SU-DHL-6 (cell line): Measurements from ENCODE around the gene SPATA16.

ENCODE experiments used
- H2AFZ ChIP-seq: fragments of 200-600 bp; sonication (generic); 2 replicates; pipeline ENCODE4 v1.6.1; 2014; ENCODE audit warnings: low read depth, mild to moderate bottlenecking, moderate library complexity, mixed read lengths, antibody characterized with exemption, low read length; ENCODE audit not compliant: severe bottlenecking
- H3F3A ChIP-seq: fragments of 200-600 bp; shearing (Covaris generic); 2 replicates; pipeline ENCODE4 v1.6.0; 2016; ENCODE audit warnings: antibody characterized with exemption, mild to moderate bottlenecking; ENCODE audit not compliant: insufficient read depth
- H3K27ac ChIP-seq: fragments of 200-600 bp; sonication (generic); 2 replicates; pipeline ENCODE4 v1.5.1; 2016; ENCODE audit warnings: low read depth, mild to moderate bottlenecking, low read length, moderate library complexity, mixed read lengths
- H3K27me3 ChIP-seq: fragments of 200-600 bp; sonication (generic), shearing (Covaris generic); 2 replicates; pipeline ENCODE4 v1.6.0; 2014; ENCODE audit warnings: mild to moderate bottlenecking, low read length
- H3K36me3 ChIP-seq: fragments of 200-600 bp; sonication (generic); 2 replicates; pipeline ENCODE4 v1.6.1; 2014; ENCODE audit warnings: mild to moderate bottlenecking, low read length, mixed read lengths
- H3K4me2 ChIP-seq: fragments of 300-600, 200-600 bp; shearing (Covaris generic), sonication (generic); 2 replicates; pipeline ENCODE4 v1.6.0; 2014; ENCODE audit warnings: low read length, low read depth, mild to moderate bottlenecking; ENCODE audit not compliant: poor library complexity, severe bottlenecking
- H3K4me3 ChIP-seq: fragments of 200-600 bp; sonication (generic); 2 replicates; pipeline ENCODE4 v1.5.1; 2014; ENCODE audit warnings: antibody characterized with exemption, low read length, mild to moderate bottlenecking, mixed read lengths; ENCODE audit not compliant: insufficient read depth, poor library complexity, severe bottlenecking
- H3K79me2 ChIP-seq: fragments of 200-600 bp; sonication (generic); 2 replicates; pipeline ENCODE4 v1.6.1; 2014; ENCODE audit warnings: mild to moderate bottlenecking, low read length, moderate library complexity; ENCODE audit not compliant: insufficient read depth
- H3K9ac ChIP-seq: fragments of 200-600 bp; sonication (generic); 2 replicates; pipeline ENCODE4 v1.7.0; 2014; ENCODE audit warnings: mild to moderate bottlenecking, low read length
- H3K9me2 ChIP-seq: fragments of 200-600 bp; sonication (generic); replicated peaks from 2 replicates; pipeline ENCODE4 v1.6.1; 2014; ENCODE audit warnings: low read length; ENCODE audit not compliant: insufficient read depth
- H3K9me3 ChIP-seq: fragments of 200-600 bp; sonication (generic); 2 replicates; pipeline ENCODE4 v1.6.1; 2014; ENCODE audit warnings: low read length, mixed read lengths; ENCODE audit not compliant: insufficient read depth
- H4K20me1 ChIP-seq: fragments of 200-600 bp; sonication (generic); 2 replicates; pipeline ENCODE4 v1.6.1; 2014; ENCODE audit warnings: low read depth, mild to moderate bottlenecking, antibody characterized with exemption, low read length, moderate library complexity, mixed read lengths
- EZH2phosphoT487 ChIP-seq: fragments of 200-600 bp; sonication (generic), shearing (Covaris generic); conservative IDR thresholded peaks from 2 replicates; pipeline ENCODE4 v1.6.1; 2018; ENCODE audit warnings: mild to moderate bottlenecking, antibody characterized with exemption, low read length, moderate library complexity, mixed read lengths
- TF ChIP-seq, protein P1 (sequence below): fragments of 200-600 bp; sonication (generic); IDR thresholded peaks from one replicate; pipeline ENCODE4 v1.5.1; 2017; ENCODE audit warnings: antibody characterized with exemption, mild to moderate bottlenecking, low read length, moderate library complexity; ENCODE audit not compliant: insufficient read depth, poor library complexity, severe bottlenecking

Gene SPATA16

DNA sequence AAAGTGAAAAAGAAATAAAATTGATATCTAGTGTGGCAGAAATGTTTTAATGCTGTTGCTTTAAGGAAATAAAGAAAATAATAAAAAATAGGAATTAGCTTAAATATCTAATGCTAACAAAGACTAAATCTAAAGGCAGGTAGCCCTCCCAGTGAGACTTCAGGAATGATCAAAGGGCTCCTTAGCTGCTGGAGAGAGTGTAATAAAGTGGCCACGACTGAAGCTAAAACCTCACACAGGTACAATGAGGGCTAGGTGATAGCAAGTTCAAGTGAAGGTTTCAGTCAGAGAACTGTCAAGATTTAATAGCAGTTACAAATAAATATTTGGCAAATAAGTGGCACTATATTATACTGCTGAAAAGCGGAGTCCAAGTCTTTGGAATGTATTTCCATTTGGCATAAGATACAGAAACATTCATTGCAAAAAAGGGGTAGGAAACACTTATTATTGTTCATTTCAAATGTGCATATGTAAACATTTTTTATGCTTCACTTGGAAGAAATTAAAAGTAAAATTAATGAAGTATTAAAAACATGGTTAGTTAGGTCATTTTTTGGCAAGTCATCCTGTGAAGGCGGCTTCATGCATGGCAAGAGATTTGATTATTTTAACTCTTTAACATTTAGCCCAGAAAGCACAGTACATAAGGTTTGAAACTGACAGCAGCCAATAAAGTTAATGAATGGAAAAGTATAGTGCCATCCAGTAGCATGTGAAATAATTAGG, 222.3 kb downstream of the SPATA16 start:
- no peak for TF ChIP-seq EZH2phosphoT487
- TF ChIP-seq, protein P1, sequence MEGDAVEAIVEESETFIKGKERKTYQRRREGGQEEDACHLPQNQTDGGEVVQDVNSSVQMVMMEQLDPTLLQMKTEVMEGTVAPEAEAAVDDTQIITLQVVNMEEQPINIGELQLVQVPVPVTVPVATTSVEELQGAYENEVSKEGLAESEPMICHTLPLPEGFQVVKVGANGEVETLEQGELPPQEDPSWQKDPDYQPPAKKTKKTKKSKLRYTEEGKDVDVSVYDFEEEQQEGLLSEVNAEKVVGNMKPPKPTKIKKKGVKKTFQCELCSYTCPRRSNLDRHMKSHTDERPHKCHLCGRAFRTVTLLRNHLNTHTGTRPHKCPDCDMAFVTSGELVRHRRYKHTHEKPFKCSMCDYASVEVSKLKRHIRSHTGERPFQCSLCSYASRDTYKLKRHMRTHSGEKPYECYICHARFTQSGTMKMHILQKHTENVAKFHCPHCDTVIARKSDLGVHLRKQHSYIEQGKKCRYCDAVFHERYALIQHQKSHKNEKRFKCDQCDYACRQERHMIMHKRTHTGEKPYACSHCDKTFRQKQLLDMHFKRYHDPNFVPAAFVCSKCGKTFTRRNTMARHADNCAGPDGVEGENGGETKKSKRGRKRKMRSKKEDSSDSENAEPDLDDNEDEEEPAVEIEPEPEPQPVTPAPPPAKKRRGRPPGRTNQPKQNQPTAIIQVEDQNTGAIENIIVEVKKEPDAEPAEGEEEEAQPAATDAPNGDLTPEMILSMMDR: no peak
- H3K27me3 ChIP-seq: no peaks in the 10 kb centered on the region
- H3K9ac ChIP-seq: no peak overlapping the region
- H3K36me3 ChIP-seq: no peaks in the 10 kb centered on the region
- H4K20me1 ChIP-seq: no peaks in the 10 kb centered on the region
- H3K4me2 ChIP-seq: no peak overlapping the region
- no peak overlapping the region for H3K27ac ChIP-seq
- no peaks in the 10 kb centered on the region for H3K9me2 ChIP-seq
- H3F3A ChIP-seq: no peaks in the 10 kb centered on the region
- H3K9me3 ChIP-seq: no peaks in the 10 kb centered on the region
- no peaks in the 10 kb centered on the region for H3K79me2 ChIP-seq
- no peak overlapping the region for H3K4me3 ChIP-seq
- H2AFZ ChIP-seq: no peak overlapping the region

DNA sequence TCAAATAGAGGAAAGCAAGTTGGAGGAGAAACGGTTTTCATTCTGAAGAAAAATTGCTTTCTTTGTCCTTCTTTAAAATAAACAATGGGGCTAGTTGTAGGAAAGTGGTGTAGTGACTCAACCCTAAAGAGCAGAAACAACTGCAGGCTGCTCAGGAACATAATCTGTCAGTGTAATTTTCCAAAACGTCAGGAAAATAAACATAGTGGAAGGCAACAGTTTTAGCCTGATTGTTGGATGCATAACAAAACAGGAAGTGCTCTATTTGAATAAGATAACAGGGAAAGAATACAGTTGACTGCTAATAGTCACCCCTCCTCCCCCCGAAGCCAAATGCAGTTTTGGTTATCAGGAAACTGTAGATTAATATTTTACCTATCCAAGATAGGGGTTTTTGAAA, 222.9 kb downstream of the SPATA16 start:
- Histone ChIP-seq H2AFZ (no peak overlapping the region), H3K4me2 (no peak overlapping the region), H3K36me3 (no peaks in the 10 kb centered on the region)

DNA sequence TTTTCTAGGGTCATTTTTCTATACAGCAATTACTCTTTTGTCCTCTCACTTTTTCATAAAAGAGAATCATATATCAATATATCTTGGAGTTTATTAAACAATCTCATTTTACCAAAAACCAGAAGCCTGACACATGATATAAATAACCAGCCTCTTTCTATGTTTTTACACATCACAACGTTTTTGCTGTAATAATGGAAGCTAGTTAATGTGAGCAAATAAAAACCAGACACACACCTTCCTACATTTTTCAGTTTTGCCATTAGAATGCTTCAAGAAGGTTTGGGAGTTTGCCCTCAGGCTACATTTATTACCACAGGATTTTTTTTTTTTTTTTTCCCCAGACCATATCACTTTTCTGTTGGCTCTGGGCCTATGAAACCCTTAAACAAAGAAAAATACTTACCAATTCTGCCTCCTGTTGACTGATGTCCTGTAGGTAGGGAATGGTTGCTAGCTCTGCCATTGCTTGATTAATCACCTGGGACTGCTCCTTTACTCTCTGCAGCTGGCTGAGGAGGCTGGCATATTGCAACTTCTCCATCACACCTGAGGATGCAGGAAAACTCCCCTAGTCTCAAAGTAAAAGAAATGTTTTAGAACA, 225.0 kb downstream of the SPATA16 start:
- no peak for TF ChIP-seq EZH2phosphoT487
- TF ChIP-seq, protein P1: no peak
- no peak overlapping the region for H2AFZ ChIP-seq
- H3K79me2 ChIP-seq: no peaks in the 10 kb centered on the region
- no peaks in the 10 kb centered on the region for H3K27me3 ChIP-seq
- no peak overlapping the region for H3K4me2 ChIP-seq
- no peaks in the 10 kb centered on the region for H3K9me3 ChIP-seq
- no peak overlapping the region for H3K27ac ChIP-seq
- H3K36me3 ChIP-seq: no peaks in the 10 kb centered on the region
- H3K9me2 ChIP-seq: no peaks in the 10 kb centered on the region
- no peak overlapping the region for H3K9ac ChIP-seq
- no peaks in the 10 kb centered on the region for H3F3A ChIP-seq
- H3K4me3 ChIP-seq: no peak overlapping the region
- no peaks in the 10 kb centered on the region for H4K20me1 ChIP-seq

More for the DNA sequence above, 222.9 kb downstream of the SPATA16 start:
- H3K4me3 ChIP-seq: no peak overlapping the region
- H3K79me2 ChIP-seq: no peaks in the 10 kb centered on the region
- H3K27ac ChIP-seq: no peak overlapping the region
- TF ChIP-seq EZH2phosphoT487: no peak
- TF ChIP-seq, protein P1: no peak
- H3K9ac ChIP-seq: no peak overlapping the region
- no peaks in the 10 kb centered on the region for H4K20me1 ChIP-seq
- no peaks in the 10 kb centered on the region for H3F3A ChIP-seq
- no peaks in the 10 kb centered on the region for H3K9me2 ChIP-seq
- H3K9me3 ChIP-seq: no peaks in the 10 kb centered on the region
- no peaks in the 10 kb centered on the region for H3K27me3 ChIP-seq
